H1 (cell line): ENCODE data around the gene UNK. TPM values are rescaled to one million over a fixed set of nuclear protein-coding genes. Genes with fewer than 3 reads are reported as not detected.

ENCODE experiments used
- CHD1 ChIP-seq: IDR thresholded peaks from 2 replicates; pipeline ENCODE4 v1.6.1; 2012; ENCODE audit warnings: low read depth, low read length, improper control_type of control experiment
- EGR1 ChIP-seq: IDR thresholded peaks from 2 replicates; pipeline ENCODE4 v1.6.1; 2011; ENCODE audit warnings: low read depth, low read length, borderline replicate concordance
- EZH2 ChIP-seq: fragments of 200-600 bp; sonication (generic); IDR thresholded peaks from 2 replicates; pipeline ENCODE4 v1.7.1; 2012; ENCODE audit warnings: low read depth, mild to moderate bottlenecking, moderate library complexity, low read length, inconsistent platforms; ENCODE audit not compliant: severe bottlenecking
- GABPA ChIP-seq: IDR thresholded peaks from 2 replicates; pipeline ENCODE4 v1.6.1; 2011; ENCODE audit warnings: mild to moderate bottlenecking, low read length, moderate library complexity, borderline replicate concordance; ENCODE audit not compliant: insufficient read depth
- HDAC2 ChIP-seq, 2 experiments: fragments of 300-600 bp in 1 of 2; sonication (generic) in 1 of 2; IDR thresholded peaks; 2 replicates each; pipeline ENCODE4 v1.6.1; 2011 to 2012; ENCODE audit warnings: low read depth in 2 of 2, low read length in 2 of 2, mild to moderate bottlenecking in 2 of 2, moderate library complexity in 2 of 2, borderline replicate concordance in 1 of 2, inconsistent platforms in 1 of 2
- NANOG ChIP-seq: IDR thresholded peaks from 2 replicates; pipeline ENCODE4 v1.6.1; 2011; ENCODE audit warnings: low read length, low read depth, mild to moderate bottlenecking, inconsistent platforms; ENCODE audit not compliant: insufficient read depth, poor library complexity, severe bottlenecking
- POU5F1 ChIP-seq: IDR thresholded peaks from 2 replicates; pipeline ENCODE4 v1.6.1; 2011; ENCODE audit warnings: low read depth, mild to moderate bottlenecking, low read length, moderate library complexity
- SRF ChIP-seq: IDR thresholded peaks from 2 replicates; pipeline ENCODE4 v1.6.1; 2011; ENCODE audit warnings: mild to moderate bottlenecking, low read depth, low read length, moderate library complexity
- TBP ChIP-seq: IDR thresholded peaks from 2 replicates; pipeline ENCODE4 v1.6.1; 2011; ENCODE audit warnings: low read depth, low read length, improper control_type of control experiment
- polyA plus RNA-seq, 7 experiments: library from polyadenylated mRNA; depleted of rRNA in 3 of 7; stranded (reverse) in 5 of 7; unstranded in 2 of 7; fragments of >200 nt in 5 of 7; fragments of 200-250 nt in 2 of 7; gene quantifications; 1 replicate in 5 of 7; 2 replicates in 1 of 7; 4 replicates in 1 of 7; pipeline versions ENCODE4 v1.2.1 to v1.2.3, GENCODE V29; 2011 to 2013; ENCODE audit warnings: missing spikeins in 2 of 7, mixed read lengths in 2 of 7
- total RNA-seq: library from RNA; stranded (reverse); fragmentation: NEBNext Ultra II Directional; extraction: Animal tissue kit (Norgen Biotek cat#: 25700); gene quantifications from 2 replicates; pipeline ENCODE4 v1.2.1, GENCODE V29; 2021
- TF ChIP-seq, protein P1 (sequence below): fragments of 300-600 bp; sonication (generic); IDR thresholded peaks from 2 replicates; pipeline ENCODE4 v1.7.1; 2012; ENCODE audit warnings: low read length, moderate library complexity, mild to moderate bottlenecking, inconsistent platforms; ENCODE audit not compliant: insufficient replicate concordance

Gene UNK
- total and polyA plus RNA-seq, 2 of the 8 experiments (the other 6 are each of a cell fraction or from before 2014, with no cell fraction given), result 24.2 to 33.3 TPM

- no peak for TF ChIP-seq EGR1
- TF ChIP-seq, protein P1, sequence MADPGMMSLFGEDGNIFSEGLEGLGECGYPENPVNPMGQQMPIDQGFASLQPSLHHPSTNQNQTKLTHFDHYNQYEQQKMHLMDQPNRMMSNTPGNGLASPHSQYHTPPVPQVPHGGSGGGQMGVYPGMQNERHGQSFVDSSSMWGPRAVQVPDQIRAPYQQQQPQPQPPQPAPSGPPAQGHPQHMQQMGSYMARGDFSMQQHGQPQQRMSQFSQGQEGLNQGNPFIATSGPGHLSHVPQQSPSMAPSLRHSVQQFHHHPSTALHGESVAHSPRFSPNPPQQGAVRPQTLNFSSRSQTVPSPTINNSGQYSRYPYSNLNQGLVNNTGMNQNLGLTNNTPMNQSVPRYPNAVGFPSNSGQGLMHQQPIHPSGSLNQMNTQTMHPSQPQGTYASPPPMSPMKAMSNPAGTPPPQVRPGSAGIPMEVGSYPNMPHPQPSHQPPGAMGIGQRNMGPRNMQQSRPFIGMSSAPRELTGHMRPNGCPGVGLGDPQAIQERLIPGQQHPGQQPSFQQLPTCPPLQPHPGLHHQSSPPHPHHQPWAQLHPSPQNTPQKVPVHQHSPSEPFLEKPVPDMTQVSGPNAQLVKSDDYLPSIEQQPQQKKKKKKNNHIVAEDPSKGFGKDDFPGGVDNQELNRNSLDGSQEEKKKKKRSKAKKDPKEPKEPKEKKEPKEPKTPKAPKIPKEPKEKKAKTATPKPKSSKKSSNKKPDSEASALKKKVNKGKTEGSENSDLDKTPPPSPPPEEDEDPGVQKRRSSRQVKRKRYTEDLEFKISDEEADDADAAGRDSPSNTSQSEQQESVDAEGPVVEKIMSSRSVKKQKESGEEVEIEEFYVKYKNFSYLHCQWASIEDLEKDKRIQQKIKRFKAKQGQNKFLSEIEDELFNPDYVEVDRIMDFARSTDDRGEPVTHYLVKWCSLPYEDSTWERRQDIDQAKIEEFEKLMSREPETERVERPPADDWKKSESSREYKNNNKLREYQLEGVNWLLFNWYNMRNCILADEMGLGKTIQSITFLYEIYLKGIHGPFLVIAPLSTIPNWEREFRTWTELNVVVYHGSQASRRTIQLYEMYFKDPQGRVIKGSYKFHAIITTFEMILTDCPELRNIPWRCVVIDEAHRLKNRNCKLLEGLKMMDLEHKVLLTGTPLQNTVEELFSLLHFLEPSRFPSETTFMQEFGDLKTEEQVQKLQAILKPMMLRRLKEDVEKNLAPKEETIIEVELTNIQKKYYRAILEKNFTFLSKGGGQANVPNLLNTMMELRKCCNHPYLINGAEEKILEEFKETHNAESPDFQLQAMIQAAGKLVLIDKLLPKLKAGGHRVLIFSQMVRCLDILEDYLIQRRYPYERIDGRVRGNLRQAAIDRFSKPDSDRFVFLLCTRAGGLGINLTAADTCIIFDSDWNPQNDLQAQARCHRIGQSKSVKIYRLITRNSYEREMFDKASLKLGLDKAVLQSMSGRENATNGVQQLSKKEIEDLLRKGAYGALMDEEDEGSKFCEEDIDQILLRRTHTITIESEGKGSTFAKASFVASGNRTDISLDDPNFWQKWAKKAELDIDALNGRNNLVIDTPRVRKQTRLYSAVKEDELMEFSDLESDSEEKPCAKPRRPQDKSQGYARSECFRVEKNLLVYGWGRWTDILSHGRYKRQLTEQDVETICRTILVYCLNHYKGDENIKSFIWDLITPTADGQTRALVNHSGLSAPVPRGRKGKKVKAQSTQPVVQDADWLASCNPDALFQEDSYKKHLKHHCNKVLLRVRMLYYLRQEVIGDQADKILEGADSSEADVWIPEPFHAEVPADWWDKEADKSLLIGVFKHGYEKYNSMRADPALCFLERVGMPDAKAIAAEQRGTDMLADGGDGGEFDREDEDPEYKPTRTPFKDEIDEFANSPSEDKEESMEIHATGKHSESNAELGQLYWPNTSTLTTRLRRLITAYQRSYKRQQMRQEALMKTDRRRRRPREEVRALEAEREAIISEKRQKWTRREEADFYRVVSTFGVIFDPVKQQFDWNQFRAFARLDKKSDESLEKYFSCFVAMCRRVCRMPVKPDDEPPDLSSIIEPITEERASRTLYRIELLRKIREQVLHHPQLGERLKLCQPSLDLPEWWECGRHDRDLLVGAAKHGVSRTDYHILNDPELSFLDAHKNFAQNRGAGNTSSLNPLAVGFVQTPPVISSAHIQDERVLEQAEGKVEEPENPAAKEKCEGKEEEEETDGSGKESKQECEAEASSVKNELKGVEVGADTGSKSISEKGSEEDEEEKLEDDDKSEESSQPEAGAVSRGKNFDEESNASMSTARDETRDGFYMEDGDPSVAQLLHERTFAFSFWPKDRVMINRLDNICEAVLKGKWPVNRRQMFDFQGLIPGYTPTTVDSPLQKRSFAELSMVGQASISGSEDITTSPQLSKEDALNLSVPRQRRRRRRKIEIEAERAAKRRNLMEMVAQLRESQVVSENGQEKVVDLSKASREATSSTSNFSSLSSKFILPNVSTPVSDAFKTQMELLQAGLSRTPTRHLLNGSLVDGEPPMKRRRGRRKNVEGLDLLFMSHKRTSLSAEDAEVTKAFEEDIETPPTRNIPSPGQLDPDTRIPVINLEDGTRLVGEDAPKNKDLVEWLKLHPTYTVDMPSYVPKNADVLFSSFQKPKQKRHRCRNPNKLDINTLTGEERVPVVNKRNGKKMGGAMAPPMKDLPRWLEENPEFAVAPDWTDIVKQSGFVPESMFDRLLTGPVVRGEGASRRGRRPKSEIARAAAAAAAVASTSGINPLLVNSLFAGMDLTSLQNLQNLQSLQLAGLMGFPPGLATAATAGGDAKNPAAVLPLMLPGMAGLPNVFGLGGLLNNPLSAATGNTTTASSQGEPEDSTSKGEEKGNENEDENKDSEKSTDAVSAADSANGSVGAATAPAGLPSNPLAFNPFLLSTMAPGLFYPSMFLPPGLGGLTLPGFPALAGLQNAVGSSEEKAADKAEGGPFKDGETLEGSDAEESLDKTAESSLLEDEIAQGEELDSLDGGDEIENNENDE, result no peak
- no peak for TF ChIP-seq EZH2
- TF ChIP-seq NANOG, result no peak
- TF ChIP-seq TBP, result 0 out of 2 replicates have a peak, but pooled peaks have one; percentile 10
- TF ChIP-seq SRF, result no peak
- 0 out of 4 replicates have a peak, but pooled peaks of 1 of the 2 experiments have one; percentile 78 for TF ChIP-seq HDAC2 (IDR thresholded peaks at IDR 0.05; ENCODE audit: borderline replicate concordance in 1 of 2, low read depth in 2 of 2, low read length in 2 of 2)
- TF ChIP-seq CHD1, result no peak
- no peak for TF ChIP-seq POU5F1
- TF ChIP-seq GABPA, result no peak
These were observed 48.2 kb downstream of the UNK start (continued) for GRCh38 chr17:75832652-75833400.
